Heart left ventricle (tissue), 13 donors: ENCODE measurements around the gene RPL13.

Experiments
- POLR2A ChIP-seq, 2 donors: fragments of 450-650 bp; IDR thresholded peaks; one replicate each; pipeline ENCODE4 v1.6.1; 2017; ENCODE audit warnings: antibody characterized with exemption in 2 of 2, mild to moderate bottlenecking in 2 of 2, moderate library complexity in 2 of 2
- TF ChIP-seq, protein P1 (sequence below), 12 donors: fragments of 200-600 bp; sonication (generic) in 4 of 12; IDR thresholded peaks; one replicate each; pipeline versions ENCODE4 v1.5.0 to v1.8.0; 2018 to 2022; ENCODE audit warnings: antibody characterized with exemption in 12 of 12, mild to moderate bottlenecking in 5 of 12
- donor health status: ischemic (EF 13 %, LVEDD 7.1; RV severe dilation, severe dysfunction).
- donor health status: DM: no; HTN: yes; CAD: no.
- donor health status: DM: no; HTN: no; CAD: no.
- donor health status: ischemic (EF 25% LVEDD 6.9; RV normal size, moderate dysfunction).
- donor health status: ischemic (EF 25% LVEDD 5.7; RV mildly dilated, moderate dysfunction).
- donor health status: ischemic (EF 35%, LVEDD 5.7; RV mildly dilated, moderate dysfunction).
- donor health status: nonischemic (EF 11% LVEDD 7.7; RV severe dilation, severe dysfunction).
- donor health status: DM: yes; HTN: yes; CAD: no.
- donor health status: PGD.
- donor health status: ischemic (EF 29% LVEDD 5.4; RV normal size, mild dysfunction).
- donor health status: nonischemic (EF 23%, LVEDD 6.1; RV moderate dilation, normal function).

DNA sequence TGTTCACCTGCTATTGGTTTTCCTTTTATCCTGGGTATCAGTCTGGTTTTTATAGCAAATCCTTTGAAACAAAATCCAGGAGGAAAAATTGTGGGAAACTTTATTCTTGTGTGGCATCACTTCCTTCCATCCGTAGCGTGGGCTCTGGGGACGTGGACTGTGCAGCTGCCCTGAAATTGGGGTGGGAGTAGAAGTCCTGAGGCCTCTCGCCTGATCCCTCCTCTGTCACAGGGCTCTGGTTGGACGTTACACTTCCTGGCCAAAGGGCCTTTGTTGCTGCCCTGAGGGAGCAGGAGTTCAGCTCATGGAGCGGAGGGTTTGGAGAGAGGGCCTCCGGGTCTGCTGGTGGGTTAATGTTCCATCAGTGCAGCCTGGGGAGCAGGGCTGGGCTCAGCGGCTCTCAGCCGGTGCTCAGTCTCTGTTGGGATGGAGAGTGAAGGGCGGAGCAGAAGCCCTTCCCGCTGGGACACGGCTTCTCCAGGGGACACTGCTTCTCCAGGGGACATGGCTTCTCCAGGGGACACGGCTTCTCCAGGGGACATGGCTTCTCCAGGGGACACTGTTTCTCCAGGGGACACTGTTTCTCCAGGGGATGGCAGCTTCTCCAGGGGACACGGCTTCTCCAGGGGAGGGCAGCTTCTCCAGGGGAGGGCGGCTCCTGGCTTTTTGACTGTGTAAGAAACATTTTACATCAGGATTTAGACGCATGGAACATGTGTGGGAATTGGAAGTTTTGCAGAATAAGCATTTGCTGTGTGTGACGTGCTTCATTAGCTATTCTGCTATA lies 15.2 kb upstream of the RPL13 start:
- TF ChIP-seq, protein P1, sequence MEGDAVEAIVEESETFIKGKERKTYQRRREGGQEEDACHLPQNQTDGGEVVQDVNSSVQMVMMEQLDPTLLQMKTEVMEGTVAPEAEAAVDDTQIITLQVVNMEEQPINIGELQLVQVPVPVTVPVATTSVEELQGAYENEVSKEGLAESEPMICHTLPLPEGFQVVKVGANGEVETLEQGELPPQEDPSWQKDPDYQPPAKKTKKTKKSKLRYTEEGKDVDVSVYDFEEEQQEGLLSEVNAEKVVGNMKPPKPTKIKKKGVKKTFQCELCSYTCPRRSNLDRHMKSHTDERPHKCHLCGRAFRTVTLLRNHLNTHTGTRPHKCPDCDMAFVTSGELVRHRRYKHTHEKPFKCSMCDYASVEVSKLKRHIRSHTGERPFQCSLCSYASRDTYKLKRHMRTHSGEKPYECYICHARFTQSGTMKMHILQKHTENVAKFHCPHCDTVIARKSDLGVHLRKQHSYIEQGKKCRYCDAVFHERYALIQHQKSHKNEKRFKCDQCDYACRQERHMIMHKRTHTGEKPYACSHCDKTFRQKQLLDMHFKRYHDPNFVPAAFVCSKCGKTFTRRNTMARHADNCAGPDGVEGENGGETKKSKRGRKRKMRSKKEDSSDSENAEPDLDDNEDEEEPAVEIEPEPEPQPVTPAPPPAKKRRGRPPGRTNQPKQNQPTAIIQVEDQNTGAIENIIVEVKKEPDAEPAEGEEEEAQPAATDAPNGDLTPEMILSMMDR (IDR thresholded peaks at IDR 0.05), result no peak
- no peak for TF ChIP-seq POLR2A (IDR thresholded peaks at IDR 0.05)
